OCI-LY1 (cell line): ENCODE measurements around the gene PPARGC1A.

Experiments
- CTCF ChIP-seq: fragments of 200-600 bp; sonication (generic), shearing (Covaris generic); IDR thresholded peaks from 2 replicates; pipeline ENCODE4 v1.5.1; 2017; ENCODE audit warnings: mild to moderate bottlenecking, antibody characterized with exemption, low read length, moderate library complexity, mixed read lengths
- EZH2 ChIP-seq: fragments of 200-600 bp; sonication (generic), shearing (Covaris generic); IDR thresholded peaks from 2 replicates; pipeline ENCODE4 v1.8.0; 2017; ENCODE audit warnings: borderline replicate concordance, mixed run types, mild to moderate bottlenecking, antibody characterized with exemption, low read length, moderate library complexity, mixed read lengths

- TF ChIP-seq CTCF, result no peak
- no peak for TF ChIP-seq EZH2
Measured at GRCh38 chr4:23887173-23887572, 2.7 kb downstream of the PPARGC1A start.
